Mammary epithelial cell (primary cell): Measurements from ENCODE around the gene PCDH15.

Experiments
- CTCF ChIP-seq, 2 donors: IDR thresholded peaks in 1 of 2; conservative IDR thresholded peaks in 1 of 2; 2 replicates each; pipeline ENCODE4 v1.5.1; 2011 to 2012; ENCODE audit warnings: inconsistent platforms in 2 of 2, low read length in 2 of 2, mild to moderate bottlenecking in 2 of 2, control low read depth in 1 of 2, low read depth in 1 of 2; ENCODE audit not compliant: insufficient read depth in 1 of 2; ENCODE audit errors: extremely low read depth in 1 of 2
- EZH2 ChIP-seq: IDR thresholded peaks from 2 replicates; pipeline ENCODE4 v1.6.1; 2012; ENCODE audit warnings: low read length, inconsistent platforms, borderline replicate concordance

GRCh38 chr10:54108961-54109360 lies 692.1 kb downstream of the PCDH15 start:
- TF ChIP-seq CTCF (conservative IDR thresholded peaks at IDR 0.05 in 1 of 2, IDR thresholded peaks at IDR 0.05 in 1 of 2; ENCODE audit: extremely low read depth in 1 of 2, insufficient read depth in 1 of 2, low read depth in 1 of 2, low read length in 2 of 2), result no peak
- no peak for TF ChIP-seq EZH2
